Peyer's patch (tissue), 4 donors: ENCODE measurements around the gene GPLD1.

ENCODE experiments used
- CTCF ChIP-seq, 6 experiments: fragments of 450-650 bp in 4 of 6; fragments of 200-600 bp in 2 of 6; sonication (generic) in 1 of 6; IDR thresholded peaks; one replicate each; pipeline ENCODE4 v1.5.1; 2017 to 2019; ENCODE audit warnings: antibody characterized with exemption in 6 of 6, mild to moderate bottlenecking in 3 of 6, moderate library complexity in 1 of 6
- POLR2A ChIP-seq, 2 donors: fragments of 450-650 bp; IDR thresholded peaks; one replicate each; pipeline ENCODE4 v1.5.1; 2017; ENCODE audit warnings: antibody characterized with exemption in 2 of 2, mild to moderate bottlenecking in 2 of 2, moderate library complexity in 2 of 2

DNA sequence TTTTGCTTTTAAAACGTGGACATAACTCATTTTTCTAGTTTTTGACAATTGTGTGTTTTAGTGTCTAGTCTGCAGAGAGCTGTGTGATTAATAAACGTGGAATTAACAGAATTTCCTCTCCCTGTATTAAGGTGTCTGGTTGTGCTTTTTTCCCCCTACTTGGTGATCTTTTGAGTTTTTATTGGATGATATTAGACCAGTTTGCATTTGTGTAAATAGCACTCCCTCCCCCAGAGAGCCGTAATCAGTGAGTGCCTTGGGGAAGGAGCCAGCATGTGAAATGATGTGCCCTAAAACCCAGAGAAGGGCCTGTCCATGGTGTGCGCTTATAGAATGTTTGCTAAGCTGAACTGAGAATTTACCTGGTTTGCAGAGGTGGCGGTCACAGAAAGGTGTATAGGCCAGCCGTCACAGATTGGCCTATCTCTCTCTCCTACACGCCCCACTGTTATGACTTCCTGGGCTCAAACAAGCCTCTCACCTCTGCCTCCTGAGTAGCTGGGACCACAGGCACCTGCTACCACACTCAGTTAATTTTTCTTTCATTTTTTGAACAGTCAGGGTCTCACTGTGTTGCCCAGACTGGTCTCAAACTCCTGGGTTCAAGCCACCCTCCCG is 47.8 kb upstream of the GPLD1 start:
- TF ChIP-seq CTCF (IDR thresholded peaks at IDR 0.05) (no peak), POLR2A (IDR thresholded peaks at IDR 0.05) (no peak)
